ENCODE data around the gene SALL1. TPM values are rescaled to one million over a fixed set of nuclear protein-coding genes. Genes with fewer than 3 reads are reported as not detected.
A peak's percentile ranks its signal among the peaks of the same experiment; 100 is the strongest.

The SALL1 gene
- total and polyA plus RNA-seq, 2 experiments from 2014 or later: 9.4 to 22.7 TPM

- Histone ChIP-seq H3K79me2 (replicated peaks; ENCODE audit: insufficient read depth) (no peaks in the 10 kb centered on the region; the same call in 1 of the 2 replicates), H4K20me1 (replicated peaks; ENCODE audit: insufficient read depth) (no peaks in the 10 kb centered on the region; the same call in 1 of the 2 replicates), H3K27me3 (ENCODE audit: insufficient read depth) (no peaks in the 10 kb centered on the region), H3K4me2 (peak overlapping the region; percentile 61), H3K36me3 (ENCODE audit: insufficient read depth) (no peaks in the 10 kb centered on the region; the same call in 1 of the 2 replicates), H3K4me1 (ENCODE audit: insufficient read depth) (peaks cover 35% of the 10 kb centered on the region), H2AFZ (no peak overlapping the region), H3K27ac (ENCODE audit: low read depth) (no peak overlapping the region), H3K4me3 (peak overlapping the region; percentile 21), H3F3A (replicated peaks; ENCODE audit: low read depth) (0 out of 2 replicates have a peak, but pooled peaks cover 5% of the 10 kb centered on the region), H3K9me2 (ENCODE audit: insufficient read depth) (no peaks in the 10 kb centered on the region)
- H3K9me3 Mint-ChIP-seq: no peaks in the 10 kb centered on the region; the same call in 2 of the 3 replicates
- no peak for ATAC-seq
- no peak for TF ChIP-seq NANOG (IDR thresholded peaks at IDR 0.05; ENCODE audit: borderline replicate concordance)
- TF ChIP-seq, protein P1, sequence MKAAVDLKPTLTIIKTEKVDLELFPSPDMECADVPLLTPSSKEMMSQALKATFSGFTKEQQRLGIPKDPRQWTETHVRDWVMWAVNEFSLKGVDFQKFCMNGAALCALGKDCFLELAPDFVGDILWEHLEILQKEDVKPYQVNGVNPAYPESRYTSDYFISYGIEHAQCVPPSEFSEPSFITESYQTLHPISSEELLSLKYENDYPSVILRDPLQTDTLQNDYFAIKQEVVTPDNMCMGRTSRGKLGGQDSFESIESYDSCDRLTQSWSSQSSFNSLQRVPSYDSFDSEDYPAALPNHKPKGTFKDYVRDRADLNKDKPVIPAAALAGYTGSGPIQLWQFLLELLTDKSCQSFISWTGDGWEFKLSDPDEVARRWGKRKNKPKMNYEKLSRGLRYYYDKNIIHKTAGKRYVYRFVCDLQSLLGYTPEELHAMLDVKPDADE (IDR thresholded peaks at IDR 0.05): no peak
- no peak for TF ChIP-seq JUNB (IDR thresholded peaks at IDR 0.05; ENCODE audit: unreplicated experiment)
- no peak overlapping the region for H3K27ac Mint-ChIP-seq
- DNase-seq (ENCODE audit: low spot score): no peak
- peaks cover 42% of the 10 kb centered on the region for H3K4me1 Mint-ChIP-seq
- H3K27me3 Mint-ChIP-seq (ENCODE audit: insufficient read depth, low read depth, poor library complexity): peaks cover 13% of the 10 kb centered on the region
- H3K4me3 Mint-ChIP-seq: peak overlapping the region; percentile 74
- peaks cover 25% of the 10 kb centered on the region for H3K36me3 Mint-ChIP-seq (ENCODE audit: low read depth)
Measured at GRCh38 chr16:51132490-51133115, 18.5 kb downstream of the SALL1 start.

GRCh38 chr16:51131619-51132018 is 19.5 kb downstream of the SALL1 start:
- DNase-seq (ENCODE audit: low spot score): no peak
- H3K4me1 ChIP-seq (ENCODE audit: insufficient read depth): peaks cover 35% of the 10 kb centered on the region
- no peak overlapping the region for H3K4me2 ChIP-seq
- Mint-ChIP-seq H3K36me3 (ENCODE audit: low read depth) (peaks cover 16% of the 10 kb centered on the region), H3K9me3 (no peaks in the 10 kb centered on the region; the same call in 2 of the 3 replicates), H3K4me3 (no peak overlapping the region), H3K27ac (no peak overlapping the region), H3K4me1 (peaks cover 40% of the 10 kb centered on the region), H3K27me3 (ENCODE audit: insufficient read depth, low read depth, poor library complexity) (peaks cover 10% of the 10 kb centered on the region)
- H3K4me3 ChIP-seq: no peak overlapping the region
- no peak overlapping the region for H3K27ac ChIP-seq (ENCODE audit: low read depth)
- ATAC-seq: no peak
- H2AFZ ChIP-seq: no peak overlapping the region
- no peaks in the 10 kb centered on the region for H3K27me3 ChIP-seq (ENCODE audit: insufficient read depth)
- no peaks in the 10 kb centered on the region for H4K20me1 ChIP-seq (replicated peaks; ENCODE audit: insufficient read depth)
- H3K36me3 ChIP-seq (ENCODE audit: insufficient read depth): no peaks in the 10 kb centered on the region; the same call in 1 of the 2 replicates
- 0 out of 2 replicates have a peak, but pooled peaks cover 5% of the 10 kb centered on the region for H3F3A ChIP-seq (replicated peaks; ENCODE audit: low read depth)
- no peaks in the 10 kb centered on the region for H3K9me2 ChIP-seq (ENCODE audit: insufficient read depth)
- H3K79me2 ChIP-seq (replicated peaks; ENCODE audit: insufficient read depth): no peaks in the 10 kb centered on the region
- TF ChIP-seq EZH2phosphoT487 (IDR thresholded peaks at IDR 0.05; ENCODE audit: unreplicated experiment) (no peak), CTCF (conservative IDR thresholded peaks at IDR 0.05; ENCODE audit: low read depth in 2 of 2) (no peak), ZNF331 (CRISPR knock-in tag; IDR thresholded peaks at IDR 0.05; ENCODE audit: low read depth) (no peak), ZNF114 (CRISPR knock-in tag; IDR thresholded peaks at IDR 0.05) (no peak), JUNB (IDR thresholded peaks at IDR 0.05; ENCODE audit: unreplicated experiment) (no peak), STAT1 (IDR thresholded peaks at IDR 0.05; ENCODE audit: unreplicated experiment) (no peak), REST (IDR thresholded peaks at IDR 0.05; ENCODE audit: unreplicated experiment) (no peak), CREB1 (CRISPR knock-in tag; IDR thresholded peaks at IDR 0.05; ENCODE audit: low read depth) (no peak)
- TF ChIP-seq, protein P1 (IDR thresholded peaks at IDR 0.05): no peak
